Motor neuron (in vitro differentiated cells): ENCODE results near the gene SEC22B. TPM values are rescaled to one million over a fixed set of nuclear protein-coding genes. Genes with fewer than 3 reads are reported as not detected.
"Not testable (repeated sequence)": the region's sequence is repeated elsewhere in the genome, so short reads cannot be mapped to it uniquely, and the experiment has no call there.

ENCODE experiments used
- ATAC-seq, 8 experiments: fragments of 200-7000 bp; cut with Tn5 transposase; replicated peaks in 6 of 8; 2 replicates each; pipeline ENCODE4 v1.8.0; 2021; ENCODE audit warnings: mild to moderate bottlenecking in 8 of 8, moderate library complexity in 8 of 8
- H3K27ac ChIP-seq, 2 donors: fragments of 250-450 bp; sonication (Bioruptor Pico); 2 replicates each; pipeline ENCODE4 v1.9.0; 2021; ENCODE audit warnings: antibody characterized with exemption in 2 of 2, mild to moderate bottlenecking in 2 of 2, moderate library complexity in 1 of 2
- H3K4me1 ChIP-seq, 2 donors: fragments of 250-450 bp; sonication (Bioruptor Pico); replicated peaks in 1 of 2; 2 replicates each; pipeline ENCODE4 v1.6.1; 2021; ENCODE audit warnings: antibody characterized with exemption in 2 of 2, mild to moderate bottlenecking in 2 of 2, moderate library complexity in 1 of 2
- H3K4me3 ChIP-seq, 5 donors: fragments of 250-450 bp; sonication (Bioruptor Pico); 2 replicates each; pipeline ENCODE4 v1.9.0; 2021; ENCODE audit warnings: antibody characterized with exemption in 5 of 5, mild to moderate bottlenecking in 5 of 5, moderate library complexity in 4 of 5
- WGBS, 10 experiments: fragments of 450-650 bp; shearing (Covaris generic); methylation state at CpG; one replicate each; pipeline ENCODE4 v1.0.0; 2022; 5-methylcytosine and 5-hydroxymethylcytosine counted together
- in situ Hi-C, 9 experiments: fragments of 400-800 bp; cut with MboI; loops; one replicate each; pipeline ENCODE4 v1.15.0; 2021; ENCODE audit warnings: low sequenced_read_pairs in 9 of 9, low pct_unique_long_range_greater_than_20kb in 2 of 9; ENCODE audit not compliant: unreplicated experiment in 9 of 9
- total RNA-seq, 8 experiments: library from RNA; unstranded; fragments of 300-600 nt; gene quantifications; 2 replicates each; pipeline versions ENCODE4 v1.2.3 to v1.2.4, GENCODE V29; 2022

SEC22B gene
- total RNA-seq, 8 experiments from 2014 or later, result 36.9 to 88.8 (median 44.3) TPM

- in situ Hi-C loops, H3K27ac ChIP-seq, H3K4me1 ChIP-seq, ATAC-seq, H3K4me3 ChIP-seq: not testable (repeated sequence)
- no CpG with 5 or more reads among the region's 4 CpGs for WGBS, 10 experiments
Observed at GRCh38 chr1:120120525-120120924, 55.8 kb downstream of the SEC22B start.

GRCh38 chr1:120117371-120118177, 58.7 kb downstream of the SEC22B start:
- not testable (repeated sequence) for H3K27ac ChIP-seq

GRCh38 chr1:120116094-120116493, 60.2 kb downstream of the SEC22B start:
- ATAC-seq, H3K4me3 ChIP-seq, H3K27ac ChIP-seq, H3K4me1 ChIP-seq, in situ Hi-C loops: not testable (repeated sequence)
- no CpG with 5 or more reads among the region's 2 CpGs for WGBS, 10 experiments

More at GRCh38 chr1:120117371-120118177, 58.7 kb downstream of the SEC22B start:
- peak in 3 of 8 experiments; percentile 45 to 87 (median 53) for ATAC-seq
- 60 to 100% (median 67%) methylated on average over 1 of the region's 4 CpGs; no CpG with 5 or more reads in 5 of the 10 experiments for WGBS, 10 experiments
- H3K4me1 ChIP-seq, H3K4me3 ChIP-seq, in situ Hi-C loops: not testable (repeated sequence)

- ATAC-seq, H3K4me3 ChIP-seq, H3K4me1 ChIP-seq, in situ Hi-C loops, H3K27ac ChIP-seq: not testable (repeated sequence)
- WGBS, 10 experiments, result no CpG with 5 or more reads among the region's 3 CpGs
Observed at GRCh38 chr1:120113134-120113533, 63.2 kb downstream of the SEC22B start.

GRCh38 chr1:120112212-120112611, 64.1 kb downstream of the SEC22B start:
- no CpG with 5 or more reads among the region's 5 CpGs for WGBS, 10 experiments
- H3K27ac ChIP-seq, ATAC-seq, in situ Hi-C loops, H3K4me3 ChIP-seq, H3K4me1 ChIP-seq: not testable (repeated sequence)

- H3K4me3 ChIP-seq, ATAC-seq, H3K4me1 ChIP-seq, in situ Hi-C loops, H3K27ac ChIP-seq: not testable (repeated sequence)
- WGBS, 10 experiments, result no CpG with 5 or more reads among the region's 3 CpGs
Observed at GRCh38 chr1:120111771-120112170, 64.5 kb downstream of the SEC22B start.

- in situ Hi-C loops, H3K27ac ChIP-seq, H3K4me3 ChIP-seq, ATAC-seq, H3K4me1 ChIP-seq: not testable (repeated sequence)
- no CpG with 5 or more reads among the region's 2 CpGs for WGBS, 10 experiments
Observed at GRCh38 chr1:120111008-120111407, 65.3 kb downstream of the SEC22B start.

- H3K4me3 ChIP-seq, ATAC-seq, in situ Hi-C loops, H3K4me1 ChIP-seq, H3K27ac ChIP-seq: not testable (repeated sequence)
- 100% methylated on average over 3 of the region's 9 CpGs; no CpG with 5 or more reads in 9 of the 10 experiments for WGBS, 10 experiments
Observed at GRCh38 chr1:120109656-120110055, 66.7 kb downstream of the SEC22B start.

GRCh38 chr1:120109180-120109579, 67.1 kb downstream of the SEC22B start:
- no CpG with 5 or more reads among the region's 10 CpGs for WGBS, 10 experiments
- ATAC-seq, H3K4me1 ChIP-seq, in situ Hi-C loops, H3K4me3 ChIP-seq, H3K27ac ChIP-seq: not testable (repeated sequence)

GRCh38 chr1:120105288-120105687, 71.0 kb downstream of the SEC22B start:
- WGBS, 10 experiments, result no CpG with 5 or more reads among the region's 2 CpGs
- in situ Hi-C loops, H3K27ac ChIP-seq, H3K4me1 ChIP-seq, ATAC-seq, H3K4me3 ChIP-seq: not testable (repeated sequence)

- WGBS, 10 experiments, result no CpG with 5 or more reads among the region's 3 CpGs
- in situ Hi-C loops, ATAC-seq: not testable (repeated sequence)
Observed at GRCh38 chr1:120103768-120104167, 72.6 kb downstream of the SEC22B start.

GRCh38 chr1:120101593-120101992, 74.7 kb downstream of the SEC22B start:
- H3K4me3 ChIP-seq, H3K4me1 ChIP-seq, in situ Hi-C loops, H3K27ac ChIP-seq: not testable (repeated sequence)
- WGBS, 10 experiments, result 100% methylated on average over 1 of the region's 1 CpG; no CpG with 5 or more reads in 9 of the 10 experiments
- peak in 1 of 8 experiments; percentile 29 for ATAC-seq

More at GRCh38 chr1:120103768-120104167, 72.6 kb downstream of the SEC22B start:
- H3K27ac ChIP-seq, H3K4me1 ChIP-seq, H3K4me3 ChIP-seq: not testable (repeated sequence)
